HAP-1 (cell line): ENCODE results near the gene TNXB.
"Not testable (repeated sequence)": the region's sequence is repeated elsewhere in the genome, so short reads cannot be mapped to it uniquely, and the experiment has no call there.

ENCODE experiments used
- DNase-seq, 2 experiments: peaks; one replicate each; pipeline ENCODE4 v3.0.0-alpha.2; 2016 to 2020; ENCODE audit warnings: low spot score in 2 of 2
- H3K27me3 ChIP-seq: fragments of 250-450 bp; sonication (Bioruptor Pico); 2 replicates; pipeline ENCODE4 v1.5.1; 2020; ENCODE audit warnings: low read depth, mild to moderate bottlenecking, moderate library complexity
- H3K36me3 ChIP-seq: fragments of 250-450 bp; sonication (Bioruptor Pico); replicated peaks from 2 replicates; pipeline ENCODE4 v1.5.1; 2020; ENCODE audit warnings: mild to moderate bottlenecking
- H3K4me1 ChIP-seq: fragments of 250-450 bp; sonication (Bioruptor Pico); 2 replicates; pipeline ENCODE4 v1.5.1; 2020; ENCODE audit warnings: mild to moderate bottlenecking
- H3K4me3 ChIP-seq: fragments of 250-450 bp; sonication (Bioruptor Pico); 2 replicates; pipeline ENCODE4 v1.5.1; 2020; ENCODE audit warnings: mild to moderate bottlenecking, moderate library complexity
- H3K9me3 ChIP-seq: fragments of 250-450 bp; sonication (Bioruptor Pico); 2 replicates; pipeline ENCODE4 v1.5.1; 2020; ENCODE audit warnings: mild to moderate bottlenecking, moderate library complexity
- in situ Hi-C: fragments of 300-500 bp; cut with MboI; formaldehyde crosslinking; loops from 3 replicates; pipeline ENCODE4 v1.14.3; 2020; ENCODE audit warnings: low sequenced_read_pairs, inconsistent platforms, mixed read lengths

The TNXB gene

DNA sequence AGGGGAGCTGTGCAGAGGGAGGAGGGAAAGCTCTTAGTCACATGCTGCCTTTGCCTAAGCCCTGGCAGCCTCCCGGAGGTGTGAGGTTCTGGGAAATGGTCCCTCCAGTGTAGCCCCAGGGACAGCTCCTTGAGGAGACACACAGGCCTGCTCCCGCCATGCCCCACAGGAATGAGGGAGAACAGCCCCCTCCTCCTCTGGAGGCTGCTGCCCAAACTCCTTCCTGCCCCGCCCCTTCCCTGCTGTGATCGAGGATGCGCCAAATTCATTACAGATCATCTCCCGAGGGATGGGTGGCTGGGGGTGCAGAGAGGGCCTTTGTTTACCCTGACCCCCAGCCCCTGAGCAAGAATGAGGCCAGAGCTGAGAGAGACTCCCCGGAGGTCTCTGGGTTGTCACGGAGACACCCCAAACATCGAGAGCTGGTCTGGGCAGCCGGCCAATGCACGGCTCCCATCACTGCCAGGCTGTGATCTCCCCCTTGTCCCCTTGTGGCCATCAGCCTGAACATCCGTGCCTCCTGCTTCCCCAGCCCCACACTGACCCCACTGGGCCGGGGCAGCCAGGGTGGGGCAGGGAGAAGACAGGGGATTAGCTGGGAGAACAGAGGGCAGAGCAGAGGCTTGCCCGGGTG, 62.6 kb downstream of the TNXB start:
- in situ Hi-C loops, result no loop called here
- peak in 1 of 2 experiments; percentile 22 for DNase-seq
- Histone ChIP-seq H3K4me3 (no peak overlapping the region), H3K9me3 (no peaks in the 10 kb centered on the region), H3K4me1 (no peaks in the 10 kb centered on the region), H3K36me3 (no peaks in the 10 kb centered on the region), H3K27me3 (no peaks in the 10 kb centered on the region)

DNA sequence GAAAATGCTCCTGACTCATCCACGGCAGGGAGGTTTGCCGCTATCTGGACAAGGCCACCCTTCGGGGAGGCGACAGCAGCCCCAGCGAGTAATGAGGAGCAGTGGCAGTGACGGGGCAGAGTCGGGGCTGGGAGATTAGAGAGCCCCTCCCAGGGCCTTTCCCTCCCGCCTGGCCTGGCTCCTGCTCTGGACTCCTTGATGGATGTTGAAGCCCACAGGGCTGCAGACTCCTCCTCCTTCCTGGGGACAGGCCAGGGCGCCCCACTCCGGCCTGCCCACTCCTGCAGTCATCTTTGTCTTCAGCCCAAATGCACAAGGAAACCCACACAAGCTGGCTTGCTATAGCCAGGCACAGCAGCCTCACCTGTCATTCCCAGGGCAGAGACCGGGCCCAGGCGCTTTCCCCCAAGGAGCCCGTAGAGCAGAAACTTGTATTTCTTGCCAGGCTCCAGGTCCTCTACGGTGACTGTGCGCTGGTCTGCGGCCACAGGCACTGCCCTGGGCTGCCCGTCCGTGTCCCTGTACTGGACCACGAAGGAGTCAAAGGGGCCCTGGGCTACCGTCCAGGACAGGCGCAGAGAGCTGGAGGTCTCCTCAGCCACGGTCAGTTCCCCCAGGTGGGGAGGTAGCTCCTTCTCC, 63.2 kb downstream of the TNXB start:
- no peaks in the 10 kb centered on the region for H3K27me3 ChIP-seq
- no peaks in the 10 kb centered on the region for H3K4me1 ChIP-seq
- in situ Hi-C loops, result no loop called here
- no peaks in the 10 kb centered on the region for H3K36me3 ChIP-seq
- H3K9me3 ChIP-seq, result no peaks in the 10 kb centered on the region
- no peak overlapping the region for H3K4me3 ChIP-seq
- DNase-seq, result no peak

DNA sequence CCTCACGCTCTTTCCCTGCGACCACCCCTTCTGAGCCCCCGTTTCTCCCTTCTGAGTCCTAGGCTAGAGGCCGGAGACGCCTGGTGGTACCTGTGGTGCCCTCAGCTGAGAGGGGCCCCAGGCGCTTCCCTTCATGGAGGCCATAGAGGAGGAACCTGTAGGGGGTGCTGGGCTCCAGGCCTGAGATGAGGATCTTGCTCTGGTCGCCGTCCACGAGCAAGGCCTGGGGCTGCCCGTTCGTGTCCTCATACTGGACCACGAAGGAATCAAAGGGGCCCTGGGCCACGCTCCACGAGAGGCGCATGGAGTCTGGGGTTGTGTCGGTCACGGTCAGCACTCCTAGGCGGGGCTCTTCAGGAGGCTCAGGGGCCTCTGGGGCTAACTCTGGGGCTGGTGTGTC, 64.2 kb downstream of the TNXB start:
- DNase-seq, H3K9me3 ChIP-seq, H3K4me1 ChIP-seq, H3K27me3 ChIP-seq, H3K36me3 ChIP-seq, H3K4me3 ChIP-seq, in situ Hi-C loops: not testable (repeated sequence)

DNA sequence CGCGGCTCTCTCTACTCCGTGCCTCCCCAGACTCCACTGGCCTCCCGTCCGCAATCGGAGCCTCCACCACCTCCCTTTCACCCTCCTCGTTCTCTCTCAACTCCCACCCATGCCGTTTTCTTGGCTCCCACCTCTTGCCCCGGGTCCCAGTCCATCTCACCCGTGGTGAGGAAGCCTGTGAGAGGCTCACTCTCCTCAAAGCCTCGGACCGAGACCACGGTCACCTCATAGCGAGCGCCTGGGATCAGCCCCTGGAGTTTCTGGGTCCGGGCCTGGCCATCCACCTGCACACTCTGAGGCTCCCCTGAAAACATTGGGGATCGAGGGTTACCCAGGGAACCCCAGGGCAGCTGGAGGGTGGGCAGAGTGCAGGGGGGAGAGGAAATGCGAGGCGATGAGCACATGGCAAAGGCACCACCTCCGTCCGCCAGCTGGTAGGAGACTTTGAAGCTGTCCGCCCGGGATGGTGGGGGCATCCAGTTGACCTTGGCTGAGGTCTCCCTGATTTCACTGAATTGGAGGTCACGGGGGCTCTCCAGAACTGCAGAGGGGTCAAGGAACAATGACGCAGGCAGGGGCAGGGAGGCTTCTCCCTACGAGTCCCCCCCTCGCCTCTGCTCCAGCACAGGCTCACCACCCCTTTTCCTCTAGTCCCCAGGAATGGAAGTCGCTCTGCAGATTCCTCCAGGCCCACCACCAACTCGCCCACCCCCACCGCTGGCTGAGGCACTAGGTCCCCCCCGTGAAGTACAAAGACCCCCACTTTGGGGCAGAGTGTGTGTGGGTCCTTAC, 65.4 kb downstream of the TNXB start:
- H3K9me3 ChIP-seq, DNase-seq, H3K4me1 ChIP-seq, in situ Hi-C loops, H3K4me3 ChIP-seq, H3K27me3 ChIP-seq, H3K36me3 ChIP-seq: not testable (repeated sequence)

DNA sequence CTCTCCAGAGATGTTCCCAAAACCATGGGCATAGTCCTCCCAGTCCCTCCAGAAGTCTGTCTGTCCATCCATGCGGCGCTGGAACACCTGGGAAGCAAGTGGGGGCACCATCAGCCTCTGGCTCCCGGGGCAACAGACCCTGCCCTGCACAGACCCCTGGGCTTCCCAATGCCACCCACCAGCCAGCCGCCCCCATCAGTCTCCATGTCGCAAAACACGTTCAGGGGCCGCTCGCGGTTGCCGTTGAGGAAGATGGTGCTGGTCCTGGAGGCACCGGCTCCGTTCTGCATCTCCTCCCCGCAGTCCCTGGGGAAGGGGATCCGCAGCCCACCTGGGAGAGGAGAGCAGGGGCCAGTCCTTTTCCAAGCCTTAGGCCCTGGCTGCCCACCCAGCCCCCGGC, 66.9 kb downstream of the TNXB start:
- H3K4me3 ChIP-seq, H3K9me3 ChIP-seq, H3K4me1 ChIP-seq, H3K27me3 ChIP-seq, DNase-seq, in situ Hi-C loops, H3K36me3 ChIP-seq: not testable (repeated sequence)

DNA sequence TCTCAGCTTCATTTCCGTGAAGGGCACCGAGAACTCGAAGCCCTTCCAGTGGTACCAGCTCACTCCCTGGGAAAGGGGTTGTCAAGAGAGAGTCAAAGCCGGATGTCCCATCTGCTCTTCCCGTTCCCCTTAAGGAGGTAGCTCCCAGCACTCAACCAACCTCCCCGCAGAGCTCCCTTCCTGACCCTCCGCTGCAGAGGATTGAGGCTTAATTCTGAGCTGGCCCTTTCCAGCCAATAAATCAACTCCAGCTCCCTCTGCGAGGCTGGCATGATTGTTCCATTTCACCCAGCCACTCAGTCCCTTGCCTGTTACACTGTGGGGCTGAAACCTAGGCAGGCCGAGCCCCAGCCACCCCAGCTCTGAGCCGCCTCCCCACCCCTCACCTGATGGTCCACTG, 67.8 kb downstream of the TNXB start:
- H3K4me3 ChIP-seq, H3K9me3 ChIP-seq, in situ Hi-C loops, DNase-seq, H3K36me3 ChIP-seq, H3K4me1 ChIP-seq, H3K27me3 ChIP-seq: not testable (repeated sequence)

DNA sequence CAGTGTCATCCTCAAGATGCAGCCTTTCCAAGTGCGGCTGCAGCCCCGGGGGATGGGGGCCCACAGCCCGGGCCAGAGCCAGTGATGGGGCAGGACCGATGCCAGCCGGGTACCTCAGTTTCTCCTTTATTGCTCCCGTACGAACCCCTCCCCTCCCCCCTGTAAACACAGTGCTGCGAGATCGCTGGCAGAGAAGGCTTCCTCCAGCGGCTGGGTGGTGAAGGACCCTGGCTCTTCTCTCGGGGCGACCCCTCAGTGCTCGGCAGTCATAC, 68.2 kb downstream of the TNXB start:
- DNase-seq, H3K9me3 ChIP-seq, H3K4me3 ChIP-seq, H3K36me3 ChIP-seq, H3K4me1 ChIP-seq, H3K27me3 ChIP-seq, in situ Hi-C loops: not testable (repeated sequence)

DNA sequence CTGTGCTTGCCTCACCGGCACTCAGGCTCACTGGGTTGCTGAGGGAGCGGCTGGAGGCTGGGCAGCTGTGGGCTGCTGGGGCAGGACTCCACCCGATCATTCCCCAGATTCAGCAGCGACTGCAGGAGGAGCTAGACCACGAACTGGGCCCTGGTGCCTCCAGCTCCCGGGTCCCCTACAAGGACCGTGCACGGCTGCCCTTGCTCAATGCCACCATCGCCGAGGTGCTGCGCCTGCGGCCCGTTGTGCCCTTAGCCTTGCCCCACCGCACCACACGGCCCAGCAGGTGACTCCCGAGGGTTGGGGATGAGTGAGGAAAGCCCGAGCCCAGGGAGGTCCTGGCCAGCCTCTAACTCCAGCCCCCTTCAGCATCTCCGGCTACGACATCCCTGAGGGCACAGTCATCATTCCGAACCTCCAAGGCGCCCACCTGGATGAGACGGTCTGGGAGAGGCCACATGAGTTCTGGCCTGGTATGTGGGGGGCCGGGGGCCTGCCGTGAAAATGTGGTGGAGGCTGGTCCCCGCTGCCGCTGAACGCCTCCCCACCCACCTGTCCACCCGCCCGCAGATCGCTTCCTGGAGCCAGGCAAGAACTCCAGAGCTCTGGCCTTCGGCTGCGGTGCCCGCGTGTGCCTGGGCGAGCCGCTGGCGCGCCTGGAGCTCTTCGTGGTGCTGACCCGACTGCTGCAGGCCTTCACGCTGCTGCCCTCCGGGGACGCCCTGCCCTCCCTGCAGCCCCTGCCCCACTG, 68.7 kb downstream of the TNXB start:
- H3K4me1 ChIP-seq, in situ Hi-C loops: not testable (repeated sequence)

DNA sequence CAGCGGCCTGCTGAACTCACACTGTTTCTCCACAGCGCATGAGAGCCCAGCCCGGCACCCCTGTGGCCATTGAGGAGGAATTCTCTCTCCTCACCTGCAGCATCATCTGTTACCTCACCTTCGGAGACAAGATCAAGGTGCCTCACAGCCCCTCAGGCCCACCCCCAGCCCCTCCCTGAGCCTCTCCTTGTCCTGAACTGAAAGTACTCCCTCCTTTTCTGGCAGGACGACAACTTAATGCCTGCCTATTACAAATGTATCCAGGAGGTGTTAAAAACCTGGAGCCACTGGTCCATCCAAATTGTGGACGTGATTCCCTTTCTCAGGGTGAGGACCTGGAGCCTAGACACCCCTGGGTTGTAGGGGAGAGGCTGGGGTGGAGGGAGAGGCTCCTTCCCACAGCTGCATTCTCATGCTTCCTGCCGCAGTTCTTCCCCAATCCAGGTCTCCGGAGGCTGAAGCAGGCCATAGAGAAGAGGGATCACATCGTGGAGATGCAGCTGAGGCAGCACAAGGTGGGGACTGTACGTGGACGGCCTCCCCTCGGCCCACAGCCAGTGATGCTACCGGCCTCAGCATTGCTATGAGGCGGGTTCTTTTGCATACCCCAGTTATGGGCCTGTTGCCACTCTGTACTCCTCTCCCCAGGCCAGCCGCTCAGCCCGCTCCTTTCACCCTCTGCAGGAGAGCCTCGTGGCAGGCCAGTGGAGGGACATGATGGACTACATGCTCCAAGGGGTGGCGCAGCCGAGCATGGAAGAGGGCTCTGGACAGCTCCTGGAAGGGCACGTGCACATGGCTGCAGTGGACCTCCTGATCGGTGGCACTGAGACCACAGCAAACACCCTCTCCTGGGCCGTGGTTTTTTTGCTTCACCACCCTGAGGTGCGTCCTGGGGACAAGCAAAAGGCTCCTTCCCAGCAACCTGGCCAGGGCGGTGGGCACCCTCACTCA, 69.5 kb downstream of the TNXB start:
- H3K36me3 ChIP-seq, in situ Hi-C loops, H3K4me1 ChIP-seq, H3K9me3 ChIP-seq, DNase-seq, H3K4me3 ChIP-seq, H3K27me3 ChIP-seq: not testable (repeated sequence)

More for the DNA sequence above, 68.7 kb downstream of the TNXB start:
- H3K9me3 ChIP-seq, H3K27me3 ChIP-seq, DNase-seq, H3K4me3 ChIP-seq, H3K36me3 ChIP-seq: not testable (repeated sequence)

DNA sequence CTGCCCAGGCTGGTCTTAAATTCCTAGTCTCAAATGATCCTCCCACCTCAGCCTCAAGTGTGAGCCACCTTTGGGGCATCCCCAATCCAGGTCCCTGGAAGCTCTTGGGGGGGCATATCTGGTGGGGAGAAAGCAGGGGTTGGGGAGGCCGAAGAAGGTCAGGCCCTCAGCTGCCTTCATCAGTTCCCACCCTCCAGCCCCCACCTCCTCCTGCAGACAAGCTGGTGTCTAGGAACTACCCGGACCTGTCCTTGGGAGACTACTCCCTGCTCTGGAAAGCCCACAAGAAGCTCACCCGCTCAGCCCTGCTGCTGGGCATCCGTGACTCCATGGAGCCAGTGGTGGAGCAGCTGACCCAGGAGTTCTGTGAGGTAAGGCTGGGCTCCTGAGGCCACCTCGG, 70.3 kb downstream of the TNXB start:
- DNase-seq, H3K4me1 ChIP-seq, H3K27me3 ChIP-seq, H3K4me3 ChIP-seq, H3K36me3 ChIP-seq, H3K9me3 ChIP-seq, in situ Hi-C loops: not testable (repeated sequence)

DNA sequence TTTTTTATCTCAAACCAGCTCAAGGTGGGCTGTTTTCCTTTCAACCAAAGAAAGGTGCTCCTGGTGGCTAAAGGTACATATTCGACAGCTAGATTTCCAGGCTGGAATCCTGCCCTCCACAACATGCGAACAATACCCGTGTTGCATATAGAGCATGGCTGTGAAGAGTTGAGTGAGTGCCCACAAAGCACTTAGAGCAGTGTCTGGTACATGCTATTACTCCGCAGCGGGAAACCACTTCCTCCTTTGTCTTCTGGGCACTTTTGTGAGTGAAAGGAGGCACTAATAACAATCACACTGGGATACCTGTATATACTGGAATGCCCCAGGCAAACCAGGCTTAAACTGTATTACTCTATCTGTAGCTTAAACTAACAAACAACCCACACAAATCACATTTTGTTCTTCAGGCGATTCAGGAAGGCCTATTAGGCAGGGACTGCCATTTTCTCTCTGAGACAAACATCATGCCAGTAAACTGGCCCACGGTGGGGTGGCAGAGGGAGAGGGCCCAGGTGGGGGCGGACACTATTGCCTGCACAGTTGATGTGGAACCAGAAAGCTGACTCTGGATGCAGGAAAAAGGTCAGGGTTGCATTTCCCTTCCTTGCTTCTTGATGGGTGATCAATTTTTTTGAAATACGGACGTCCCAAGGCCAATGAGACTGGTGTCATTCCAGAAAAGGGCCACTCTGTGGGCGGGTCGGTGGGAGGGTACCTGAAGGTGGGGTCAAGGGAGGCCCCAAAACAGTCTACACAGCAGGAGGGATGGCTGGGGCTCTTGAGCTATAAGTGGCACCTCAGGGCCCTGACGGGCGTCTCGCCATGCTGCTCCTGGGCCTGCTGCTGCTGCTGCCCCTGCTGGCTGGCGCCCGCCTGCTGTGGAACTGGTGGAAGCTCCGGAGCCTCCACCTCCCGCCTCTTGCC, 71.3 kb downstream of the TNXB start, which contains the start of gene CYP21A2:
CYP21A2 (plus strand) TSS at position 818 of the 927 bp plus-strand sequence; CDS start at position 826, 8 bp downstream.
- H3K36me3 ChIP-seq, H3K4me1 ChIP-seq, in situ Hi-C loops, H3K4me3 ChIP-seq, H3K9me3 ChIP-seq, DNase-seq, H3K27me3 ChIP-seq: not testable (repeated sequence)

DNA sequence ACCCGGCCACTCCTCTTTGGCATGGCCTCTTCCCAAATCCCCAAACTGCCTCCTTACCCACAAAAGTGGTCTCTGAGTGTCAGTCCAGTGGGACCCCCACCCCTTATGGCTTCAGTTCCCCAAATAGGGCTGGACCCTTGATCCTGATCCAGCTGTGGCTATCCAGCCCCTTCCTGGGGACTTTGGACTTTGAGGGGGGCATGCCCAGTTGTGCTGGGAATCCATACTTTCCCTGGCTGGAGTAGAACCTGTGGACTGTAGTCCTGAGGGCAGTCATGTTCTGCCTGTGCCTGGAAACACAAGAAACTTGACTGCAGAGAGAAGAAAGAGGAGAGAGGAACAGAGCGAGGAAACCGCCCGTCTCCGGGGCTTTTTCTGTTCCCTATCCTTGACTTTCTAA, 72.0 kb downstream of the TNXB start:
- in situ Hi-C loops, H3K4me1 ChIP-seq, DNase-seq, H3K4me3 ChIP-seq, H3K36me3 ChIP-seq, H3K9me3 ChIP-seq, H3K27me3 ChIP-seq: not testable (repeated sequence)
